PFSK-1 (cell line): ENCODE results near the gene PCCA.

Experiments used
- POLR2AphosphoS5 ChIP-seq: IDR thresholded peaks from 2 replicates; pipeline ENCODE4 v1.6.1; 2012; ENCODE audit warnings: low read depth, mild to moderate bottlenecking, control low read depth, low read length, moderate library complexity
- REST ChIP-seq, 2 experiments: IDR thresholded peaks; 2 replicates each; pipeline versions ENCODE4 v1.6.1 to v1.8.0; 2011 to 2012; ENCODE audit warnings: low read depth in 2 of 2, low read length in 2 of 2, control low read depth in 1 of 2, inconsistent platforms in 1 of 2, mild to moderate bottlenecking in 1 of 2, moderate library complexity in 1 of 2; ENCODE audit not compliant: insufficient read depth in 1 of 2
- SIN3A ChIP-seq: IDR thresholded peaks from 2 replicates; pipeline ENCODE4 v1.6.1; 2012; ENCODE audit warnings: mild to moderate bottlenecking, low read length, moderate library complexity, borderline replicate concordance; ENCODE audit not compliant: insufficient read depth
- TAF1 ChIP-seq: IDR thresholded peaks from 2 replicates; pipeline ENCODE4 v1.6.1; 2012; ENCODE audit warnings: low read length, control low read depth, borderline replicate concordance; ENCODE audit not compliant: insufficient read depth

- TF ChIP-seq TAF1 = no peak
- TF ChIP-seq SIN3A = no peak
- no peak for TF ChIP-seq REST (IDR thresholded peaks at IDR 0.05; ENCODE audit: insufficient read depth in 1 of 2, low read depth in 2 of 2, low read length in 2 of 2)
- TF ChIP-seq POLR2AphosphoS5 = no peak
Observed at GRCh38 chr13:100364591-100364990, 275.7 kb downstream of the PCCA start.
